Stimulated activated CD4-positive, alpha-beta T cell treated with anti-CD3 and anti-CD28 coated beads, Interleukin-2, amount 100 ng/mL, for 48 hours (primary cell): Measurements from ENCODE around the gene HIF3A.

Source experiments
- DNase-seq, 2 donors: peaks; one replicate each; pipeline ENCODE4 v3.0.0-alpha.2; 2020

Gene HIF3A

GRCh38 chr19:46337487-46337886 is 40.6 kb downstream of the HIF3A start:
- no peak for DNase-seq

GRCh38 chr19:46339446-46339845 is 42.6 kb downstream of the HIF3A start:
- no peak for DNase-seq

DNA sequence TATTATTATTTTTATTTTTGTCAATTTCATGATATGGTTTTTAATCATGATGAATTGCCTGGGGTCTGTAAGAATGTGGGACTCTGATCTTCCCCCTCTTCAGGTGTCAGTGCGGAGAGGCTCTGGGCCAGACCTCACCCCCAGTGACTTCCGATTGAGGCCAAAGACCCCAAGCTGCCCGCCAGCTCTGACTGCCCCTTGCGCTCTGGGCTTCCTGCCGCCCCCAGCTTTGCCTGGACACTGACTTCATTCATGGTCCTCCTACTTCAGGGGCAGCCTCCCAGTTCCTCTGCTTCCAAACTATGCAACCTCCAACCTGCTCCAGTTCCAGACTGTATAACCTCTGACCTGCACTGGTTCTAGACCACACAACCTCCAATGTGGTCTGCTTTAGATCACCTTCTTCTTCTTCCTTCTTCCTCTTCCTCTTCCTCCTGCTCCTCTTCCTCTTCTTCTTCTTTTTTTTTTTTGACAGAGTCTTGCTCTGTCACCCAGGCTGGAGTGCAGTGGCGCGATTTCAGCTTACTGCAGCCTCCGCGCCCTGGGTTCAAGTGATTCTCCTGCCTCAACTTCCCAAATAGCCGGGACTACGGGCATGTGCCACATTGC is 43.3 kb downstream of the HIF3A start:
- no peak for DNase-seq

DNA sequence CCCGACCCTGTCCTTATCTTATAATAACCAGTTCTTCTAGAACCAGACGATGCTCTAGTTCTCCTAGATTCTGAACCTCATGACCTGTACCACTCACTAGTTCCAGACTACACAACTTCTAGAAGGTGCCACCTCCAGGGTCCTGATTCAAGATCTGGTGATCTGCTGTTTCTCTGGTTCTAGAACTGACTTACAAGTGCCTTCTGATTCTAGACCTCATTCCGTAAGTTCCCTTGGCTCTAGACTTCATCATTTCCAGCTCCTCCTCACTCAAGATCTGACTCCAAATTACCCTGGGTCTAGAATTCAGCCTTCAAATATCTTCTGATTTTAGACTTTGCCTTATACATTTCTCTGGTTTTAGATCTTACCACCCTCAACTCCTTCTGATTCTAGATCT is 45.1 kb downstream of the HIF3A start:
- no peak for DNase-seq

DNA sequence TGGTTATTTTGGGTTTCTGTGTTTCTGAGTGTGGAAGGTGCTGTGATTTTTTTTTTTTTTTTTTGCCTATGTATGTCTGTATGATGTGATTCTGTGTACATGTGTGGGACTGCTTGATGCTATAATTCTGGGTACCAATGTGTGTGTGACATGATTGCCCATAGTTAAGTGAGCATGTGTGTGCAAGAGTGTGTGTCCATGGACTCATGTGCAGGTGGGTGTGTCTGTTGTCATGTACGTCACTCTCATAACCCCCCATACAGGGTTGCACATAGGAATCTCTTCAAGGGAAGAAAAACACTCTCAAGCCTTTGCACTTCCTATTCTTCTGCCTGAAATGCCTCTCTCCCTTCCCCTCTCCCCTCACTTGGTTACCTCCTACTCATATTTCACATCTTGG is 47.5 kb downstream of the HIF3A start:
- DNase-seq = no peak

DNA sequence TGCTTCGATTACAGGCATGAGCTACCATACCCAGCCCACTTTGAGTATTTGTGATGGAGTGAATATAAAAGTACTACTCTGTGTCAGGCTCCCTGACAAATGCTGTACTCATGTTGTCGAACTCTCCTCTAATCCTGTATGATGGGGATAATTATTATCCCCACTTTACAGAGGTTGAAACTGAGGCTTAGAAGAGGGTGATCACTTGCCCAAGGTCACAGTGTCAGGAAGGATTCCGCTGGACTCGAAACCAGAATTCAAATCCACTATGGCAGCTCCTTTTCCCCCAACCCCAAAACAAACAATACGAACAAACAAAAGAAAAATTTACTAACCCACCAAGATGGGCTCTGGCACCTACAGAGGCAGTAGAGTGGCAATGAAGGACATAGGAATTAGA is 48.3 kb downstream of the HIF3A start:
- DNase-seq = no peak

GRCh38 chr19:46346821-46347571 is 50.2 kb downstream of the HIF3A start, which contains the start of gene PPP5C:
Gene PPP5C (plus strand): TSS chr19:46347087. CDS start chr19:46347097, 10 bp downstream.
- peak; percentile 79 to 90 for DNase-seq

DNA sequence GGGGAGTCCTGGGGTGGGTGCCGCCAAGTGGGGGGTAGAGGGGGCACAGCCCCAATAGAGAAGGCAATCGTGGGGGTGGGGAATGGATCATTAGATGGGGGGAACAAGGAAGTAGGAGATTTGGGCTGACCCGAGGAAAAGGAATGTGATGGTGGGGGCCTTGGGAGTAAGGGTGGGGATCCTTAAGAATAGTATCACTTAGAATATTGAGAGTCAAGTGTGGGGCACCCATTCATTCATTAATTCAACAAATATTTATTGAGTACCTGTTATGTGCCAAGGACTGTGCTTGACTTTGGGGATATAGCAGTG is 50.7 kb downstream of the HIF3A start:
- no peak for DNase-seq

DNA sequence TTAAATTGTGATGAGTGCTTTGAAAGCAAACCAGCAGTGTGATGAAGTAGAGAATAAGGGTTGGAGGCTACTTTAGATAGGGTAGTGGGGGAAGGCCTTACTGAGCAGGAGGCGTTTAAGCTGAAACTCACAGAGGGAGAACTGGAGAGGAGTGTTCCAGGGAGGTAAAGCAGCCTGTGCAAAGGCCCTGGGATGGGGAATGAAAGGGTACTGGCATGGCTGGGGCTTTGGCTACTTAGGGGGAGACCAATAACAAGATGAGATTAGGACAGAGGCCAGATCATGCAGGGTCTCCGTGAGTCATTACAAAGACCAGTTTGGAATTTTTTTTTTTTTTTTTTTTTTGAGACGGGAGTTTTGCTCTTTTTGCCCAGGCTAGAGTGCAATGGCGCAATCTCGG is 51.1 kb downstream of the HIF3A start:
- no peak for DNase-seq

DNA sequence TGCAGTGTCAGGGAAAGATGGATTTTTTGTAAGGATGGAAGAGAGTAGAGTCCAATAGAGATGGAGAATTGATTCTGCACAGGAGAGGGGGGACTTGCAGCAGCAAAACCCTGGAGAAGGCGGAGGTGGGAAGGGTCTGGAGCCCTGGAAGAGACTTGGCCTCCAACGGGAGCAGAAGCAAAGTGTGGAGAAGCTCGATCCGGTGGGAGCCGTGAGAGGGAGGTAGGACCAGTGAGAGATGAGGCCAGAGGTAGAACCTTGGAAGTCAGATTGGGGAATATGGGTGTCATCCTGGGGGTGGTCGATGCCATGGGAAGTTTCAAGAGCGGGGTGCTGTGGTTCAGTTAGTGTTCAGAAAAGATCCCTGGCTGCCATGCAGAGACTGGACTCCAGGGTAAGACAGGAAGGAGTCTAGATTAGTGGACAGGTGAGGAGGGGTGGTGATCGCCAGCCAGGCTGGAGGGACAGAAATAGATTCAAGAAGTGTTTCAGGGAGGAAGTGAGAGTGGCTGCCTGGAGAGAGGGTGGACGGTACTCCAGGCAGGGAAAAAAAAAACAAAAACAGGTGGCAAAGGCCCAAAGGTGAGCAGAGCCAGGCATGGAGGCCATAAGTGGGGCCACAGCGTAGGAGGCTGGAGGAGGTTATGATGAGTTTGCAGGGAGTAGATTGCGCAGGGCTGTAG is 52.6 kb downstream of the HIF3A start:
- no peak for DNase-seq

GRCh38 chr19:46350029-46350757 is 53.4 kb downstream of the HIF3A start:
- no peak for DNase-seq

DNA sequence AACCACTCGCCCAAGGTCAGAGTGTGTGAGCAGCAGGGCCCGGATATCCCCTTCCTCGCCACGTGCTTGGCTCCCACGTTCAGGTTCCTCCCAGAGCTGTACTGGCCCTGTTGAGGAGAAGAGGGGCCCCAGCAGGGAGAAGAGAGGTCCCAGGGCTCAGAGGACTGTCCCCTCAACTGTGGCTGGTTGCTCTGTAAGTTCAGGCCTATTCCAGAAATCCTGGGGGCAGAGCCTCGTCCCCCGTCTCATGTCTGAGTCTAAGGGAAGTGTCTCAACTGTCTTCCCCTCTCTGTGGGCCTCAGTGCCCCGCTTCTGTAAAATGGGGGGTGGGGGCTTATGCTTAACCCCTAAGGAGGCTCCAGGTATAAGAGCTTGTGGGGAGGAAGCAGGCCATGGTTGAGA is 53.9 kb downstream of the HIF3A start:
- DNase-seq = no peak

- DNase-seq = no peak
Observed at GRCh38 chr19:46351241-46352041, 54.6 kb downstream of the HIF3A start.

GRCh38 chr19:46353730-46354528 is 57.1 kb downstream of the HIF3A start:
- no peak for DNase-seq

- DNase-seq = no peak
Observed at GRCh38 chr19:46355234-46356148, 58.6 kb downstream of the HIF3A start.

- no peak for DNase-seq
Observed at GRCh38 chr19:46356149-46357055, 59.6 kb downstream of the HIF3A start.

DNA sequence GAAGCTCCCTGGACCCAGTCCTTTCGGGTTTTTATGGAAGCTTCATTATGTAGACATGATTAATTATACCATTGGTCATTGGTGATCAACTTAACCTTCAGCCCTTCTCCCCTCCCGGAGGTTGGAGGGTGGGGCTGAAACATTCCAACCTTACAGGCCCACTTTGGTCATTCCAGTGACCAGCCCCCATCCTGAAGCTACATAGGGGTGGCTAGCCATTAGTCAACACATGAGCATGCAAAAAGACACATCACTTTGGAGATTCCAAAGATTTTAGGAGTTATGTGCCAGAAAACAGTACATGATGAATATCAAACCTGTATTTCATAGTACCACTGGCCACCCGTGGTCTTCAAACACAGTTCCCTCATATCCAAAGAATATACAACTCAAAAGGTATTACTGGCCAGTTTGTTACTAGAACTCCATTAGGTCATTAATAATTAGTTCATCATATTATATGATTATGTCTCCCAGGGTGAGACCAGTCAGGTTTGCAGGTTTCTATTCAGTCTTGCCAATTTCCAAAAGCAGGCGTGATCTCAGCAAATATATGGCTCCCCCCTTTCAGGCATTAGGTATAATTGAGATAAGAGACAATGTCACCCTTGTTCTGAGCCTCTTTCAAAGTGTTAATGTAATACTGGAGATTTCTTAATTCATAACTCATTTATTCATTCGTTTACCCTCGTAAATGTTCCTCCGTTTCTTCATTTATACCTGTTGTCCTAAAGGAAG is 61.2 kb downstream of the HIF3A start:
- no peak for DNase-seq

DNA sequence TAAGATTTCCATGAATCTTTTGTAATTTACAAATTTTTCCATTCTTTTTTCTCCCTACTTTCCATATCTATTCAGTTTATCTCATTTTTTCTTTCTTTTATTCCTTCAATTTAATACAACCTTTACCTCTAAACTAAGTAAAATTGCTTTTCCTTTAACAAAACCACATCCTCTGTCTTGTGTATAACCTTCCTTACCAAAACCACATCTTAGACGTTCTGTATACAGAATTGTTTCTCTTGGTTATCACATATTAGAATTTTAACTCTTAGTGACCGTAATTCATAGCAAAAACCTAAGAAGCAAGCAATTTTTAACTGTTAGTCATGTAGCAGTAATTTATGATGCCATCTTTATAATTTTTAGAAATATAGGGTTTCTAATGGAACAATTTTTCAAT is 65.1 kb downstream of the HIF3A start:
- no peak for DNase-seq

- no peak for DNase-seq
Observed at GRCh38 chr19:46364359-46364758, 67.5 kb downstream of the HIF3A start.
